H1 (cell line): ENCODE measurements around the gene C1orf21. TPM values are rescaled to one million over a fixed set of nuclear protein-coding genes. Genes with fewer than 3 reads are reported as not detected.

ENCODE experiments used
- HDAC2 ChIP-seq, 2 experiments: fragments of 300-600 bp in 1 of 2; sonication (generic) in 1 of 2; IDR thresholded peaks; 2 replicates each; pipeline ENCODE4 v1.6.1; 2011 to 2012; ENCODE audit warnings: low read depth in 2 of 2, low read length in 2 of 2, mild to moderate bottlenecking in 2 of 2, moderate library complexity in 2 of 2, borderline replicate concordance in 1 of 2, inconsistent platforms in 1 of 2
- HDAC6 ChIP-seq: IDR thresholded peaks from one replicate; pipeline ENCODE4 v1.7.1; 2012; ENCODE audit warnings: low read depth, mild to moderate bottlenecking, inconsistent platforms, low read length, moderate library complexity
- KDM1A ChIP-seq: fragments of 200-600, 300-600 bp; sonication (generic); IDR thresholded peaks from 2 replicates; pipeline ENCODE4 v1.7.1; 2016; ENCODE audit warnings: mild to moderate bottlenecking, low read length, borderline replicate concordance
- NANOG ChIP-seq: IDR thresholded peaks from 2 replicates; pipeline ENCODE4 v1.6.1; 2011; ENCODE audit warnings: low read length, low read depth, mild to moderate bottlenecking, inconsistent platforms; ENCODE audit not compliant: insufficient read depth, poor library complexity, severe bottlenecking
- RAD21 ChIP-seq, 2 experiments: IDR thresholded peaks in 1 of 2; conservative IDR thresholded peaks in 1 of 2; 2 replicates each; pipeline ENCODE4 v1.6.1; 2011; ENCODE audit warnings: low read depth in 2 of 2, low read length in 2 of 2, improper control_type of control experiment in 1 of 2, inconsistent platforms in 1 of 2, mild to moderate bottlenecking in 1 of 2, moderate library complexity in 1 of 2
- RBBP5 ChIP-seq: IDR thresholded peaks from 2 replicates; pipeline ENCODE4 v1.7.1; 2012; ENCODE audit warnings: low read depth, mild to moderate bottlenecking, inconsistent platforms, low read length, moderate library complexity, borderline replicate concordance
- YY1 ChIP-seq: IDR thresholded peaks from 2 replicates; pipeline ENCODE4 v1.6.1; 2011; ENCODE audit warnings: low read depth, mild to moderate bottlenecking, low read length
- polyA plus RNA-seq, 7 experiments: library from polyadenylated mRNA; depleted of rRNA in 3 of 7; stranded (reverse) in 5 of 7; unstranded in 2 of 7; fragments of >200 nt in 5 of 7; fragments of 200-250 nt in 2 of 7; gene quantifications; 1 replicate in 5 of 7; 2 replicates in 1 of 7; 4 replicates in 1 of 7; pipeline versions ENCODE4 v1.2.1 to v1.2.3, GENCODE V29; 2011 to 2013; ENCODE audit warnings: missing spikeins in 2 of 7, mixed read lengths in 2 of 7
- total RNA-seq: library from RNA; stranded (reverse); fragmentation: NEBNext Ultra II Directional; extraction: Animal tissue kit (Norgen Biotek cat#: 25700); gene quantifications from 2 replicates; pipeline ENCODE4 v1.2.1, GENCODE V29; 2021
- TF ChIP-seq, protein P1 (sequence below): fragments of 300-600 bp; sonication (generic); IDR thresholded peaks from 2 replicates; pipeline ENCODE4 v1.7.1; 2012; ENCODE audit warnings: low read length, moderate library complexity, mild to moderate bottlenecking, inconsistent platforms; ENCODE audit not compliant: insufficient replicate concordance

C1orf21 gene
- total and polyA plus RNA-seq, 2 of the 8 experiments (the other 6 are each of a cell fraction or from before 2014, with no cell fraction given), result 16.6 to 51.0 TPM

DNA sequence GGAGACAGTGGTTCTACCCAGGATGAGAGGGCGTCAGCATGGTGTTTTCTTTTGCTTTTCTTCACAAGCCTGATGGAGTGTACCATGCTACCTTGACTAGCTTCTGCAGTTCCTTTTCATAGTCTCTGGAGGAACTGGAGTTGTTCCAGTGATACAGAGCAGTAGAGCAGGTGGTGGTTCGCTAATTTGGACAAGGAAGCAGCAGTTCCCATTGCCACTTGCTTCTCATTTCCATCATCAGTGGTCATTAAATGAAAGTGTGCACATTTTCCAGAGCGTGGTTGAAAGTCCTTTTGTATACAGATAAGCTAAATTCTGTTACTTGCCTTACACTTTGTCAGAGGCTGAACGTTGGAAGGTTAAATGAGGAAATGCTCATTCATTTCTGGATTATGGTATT lies 182.3 kb downstream of the C1orf21 start (continued):
- TF ChIP-seq, protein P1, sequence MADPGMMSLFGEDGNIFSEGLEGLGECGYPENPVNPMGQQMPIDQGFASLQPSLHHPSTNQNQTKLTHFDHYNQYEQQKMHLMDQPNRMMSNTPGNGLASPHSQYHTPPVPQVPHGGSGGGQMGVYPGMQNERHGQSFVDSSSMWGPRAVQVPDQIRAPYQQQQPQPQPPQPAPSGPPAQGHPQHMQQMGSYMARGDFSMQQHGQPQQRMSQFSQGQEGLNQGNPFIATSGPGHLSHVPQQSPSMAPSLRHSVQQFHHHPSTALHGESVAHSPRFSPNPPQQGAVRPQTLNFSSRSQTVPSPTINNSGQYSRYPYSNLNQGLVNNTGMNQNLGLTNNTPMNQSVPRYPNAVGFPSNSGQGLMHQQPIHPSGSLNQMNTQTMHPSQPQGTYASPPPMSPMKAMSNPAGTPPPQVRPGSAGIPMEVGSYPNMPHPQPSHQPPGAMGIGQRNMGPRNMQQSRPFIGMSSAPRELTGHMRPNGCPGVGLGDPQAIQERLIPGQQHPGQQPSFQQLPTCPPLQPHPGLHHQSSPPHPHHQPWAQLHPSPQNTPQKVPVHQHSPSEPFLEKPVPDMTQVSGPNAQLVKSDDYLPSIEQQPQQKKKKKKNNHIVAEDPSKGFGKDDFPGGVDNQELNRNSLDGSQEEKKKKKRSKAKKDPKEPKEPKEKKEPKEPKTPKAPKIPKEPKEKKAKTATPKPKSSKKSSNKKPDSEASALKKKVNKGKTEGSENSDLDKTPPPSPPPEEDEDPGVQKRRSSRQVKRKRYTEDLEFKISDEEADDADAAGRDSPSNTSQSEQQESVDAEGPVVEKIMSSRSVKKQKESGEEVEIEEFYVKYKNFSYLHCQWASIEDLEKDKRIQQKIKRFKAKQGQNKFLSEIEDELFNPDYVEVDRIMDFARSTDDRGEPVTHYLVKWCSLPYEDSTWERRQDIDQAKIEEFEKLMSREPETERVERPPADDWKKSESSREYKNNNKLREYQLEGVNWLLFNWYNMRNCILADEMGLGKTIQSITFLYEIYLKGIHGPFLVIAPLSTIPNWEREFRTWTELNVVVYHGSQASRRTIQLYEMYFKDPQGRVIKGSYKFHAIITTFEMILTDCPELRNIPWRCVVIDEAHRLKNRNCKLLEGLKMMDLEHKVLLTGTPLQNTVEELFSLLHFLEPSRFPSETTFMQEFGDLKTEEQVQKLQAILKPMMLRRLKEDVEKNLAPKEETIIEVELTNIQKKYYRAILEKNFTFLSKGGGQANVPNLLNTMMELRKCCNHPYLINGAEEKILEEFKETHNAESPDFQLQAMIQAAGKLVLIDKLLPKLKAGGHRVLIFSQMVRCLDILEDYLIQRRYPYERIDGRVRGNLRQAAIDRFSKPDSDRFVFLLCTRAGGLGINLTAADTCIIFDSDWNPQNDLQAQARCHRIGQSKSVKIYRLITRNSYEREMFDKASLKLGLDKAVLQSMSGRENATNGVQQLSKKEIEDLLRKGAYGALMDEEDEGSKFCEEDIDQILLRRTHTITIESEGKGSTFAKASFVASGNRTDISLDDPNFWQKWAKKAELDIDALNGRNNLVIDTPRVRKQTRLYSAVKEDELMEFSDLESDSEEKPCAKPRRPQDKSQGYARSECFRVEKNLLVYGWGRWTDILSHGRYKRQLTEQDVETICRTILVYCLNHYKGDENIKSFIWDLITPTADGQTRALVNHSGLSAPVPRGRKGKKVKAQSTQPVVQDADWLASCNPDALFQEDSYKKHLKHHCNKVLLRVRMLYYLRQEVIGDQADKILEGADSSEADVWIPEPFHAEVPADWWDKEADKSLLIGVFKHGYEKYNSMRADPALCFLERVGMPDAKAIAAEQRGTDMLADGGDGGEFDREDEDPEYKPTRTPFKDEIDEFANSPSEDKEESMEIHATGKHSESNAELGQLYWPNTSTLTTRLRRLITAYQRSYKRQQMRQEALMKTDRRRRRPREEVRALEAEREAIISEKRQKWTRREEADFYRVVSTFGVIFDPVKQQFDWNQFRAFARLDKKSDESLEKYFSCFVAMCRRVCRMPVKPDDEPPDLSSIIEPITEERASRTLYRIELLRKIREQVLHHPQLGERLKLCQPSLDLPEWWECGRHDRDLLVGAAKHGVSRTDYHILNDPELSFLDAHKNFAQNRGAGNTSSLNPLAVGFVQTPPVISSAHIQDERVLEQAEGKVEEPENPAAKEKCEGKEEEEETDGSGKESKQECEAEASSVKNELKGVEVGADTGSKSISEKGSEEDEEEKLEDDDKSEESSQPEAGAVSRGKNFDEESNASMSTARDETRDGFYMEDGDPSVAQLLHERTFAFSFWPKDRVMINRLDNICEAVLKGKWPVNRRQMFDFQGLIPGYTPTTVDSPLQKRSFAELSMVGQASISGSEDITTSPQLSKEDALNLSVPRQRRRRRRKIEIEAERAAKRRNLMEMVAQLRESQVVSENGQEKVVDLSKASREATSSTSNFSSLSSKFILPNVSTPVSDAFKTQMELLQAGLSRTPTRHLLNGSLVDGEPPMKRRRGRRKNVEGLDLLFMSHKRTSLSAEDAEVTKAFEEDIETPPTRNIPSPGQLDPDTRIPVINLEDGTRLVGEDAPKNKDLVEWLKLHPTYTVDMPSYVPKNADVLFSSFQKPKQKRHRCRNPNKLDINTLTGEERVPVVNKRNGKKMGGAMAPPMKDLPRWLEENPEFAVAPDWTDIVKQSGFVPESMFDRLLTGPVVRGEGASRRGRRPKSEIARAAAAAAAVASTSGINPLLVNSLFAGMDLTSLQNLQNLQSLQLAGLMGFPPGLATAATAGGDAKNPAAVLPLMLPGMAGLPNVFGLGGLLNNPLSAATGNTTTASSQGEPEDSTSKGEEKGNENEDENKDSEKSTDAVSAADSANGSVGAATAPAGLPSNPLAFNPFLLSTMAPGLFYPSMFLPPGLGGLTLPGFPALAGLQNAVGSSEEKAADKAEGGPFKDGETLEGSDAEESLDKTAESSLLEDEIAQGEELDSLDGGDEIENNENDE, result no peak
- TF ChIP-seq KDM1A (no peak), YY1 (no peak), HDAC2 (IDR thresholded peaks at IDR 0.05; ENCODE audit: borderline replicate concordance in 1 of 2, low read depth in 2 of 2, low read length in 2 of 2) (no peak), RAD21 (IDR thresholded peaks at IDR 0.05 in 1 of 2, conservative IDR thresholded peaks at IDR 0.05 in 1 of 2; ENCODE audit: low read depth in 2 of 2, low read length in 2 of 2) (no peak), NANOG (no peak), HDAC6 (no peak), RBBP5 (no peak)
